ENCODE results near the gene EEFSEC.
A peak's percentile ranks its signal among the peaks of the same experiment; 100 is the strongest.

The EEFSEC gene

GRCh38 chr3:128176276-128176833, 23.1 kb downstream of the EEFSEC start:
- TF ChIP-seq TAF1 (IDR thresholded peaks at IDR 0.05; ENCODE audit: borderline replicate concordance, low read depth, low read length) (no peak), POLR2AphosphoS5 (IDR thresholded peaks at IDR 0.05; ENCODE audit: low read depth, low read length) (no peak), POLR2A (IDR thresholded peaks at IDR 0.05; ENCODE audit: low read depth, low read length) (no peak)
- FAIRE-seq, result no peak
- no peak for DNase-seq (ENCODE audit: insufficient read length)

GRCh38 chr3:128177865-128178264, 24.6 kb downstream of the EEFSEC start:
- FAIRE-seq, result no peak
- DNase-seq (ENCODE audit: insufficient read length), result no peak
- TF ChIP-seq TAF1 (IDR thresholded peaks at IDR 0.05; ENCODE audit: borderline replicate concordance, low read depth, low read length) (no peak), POLR2A (IDR thresholded peaks at IDR 0.05; ENCODE audit: low read depth, low read length) (no peak), POLR2AphosphoS5 (IDR thresholded peaks at IDR 0.05; ENCODE audit: low read depth, low read length) (no peak)

- no peak for TF ChIP-seq POLR2A (IDR thresholded peaks at IDR 0.05; ENCODE audit: low read depth, low read length)
- TF ChIP-seq TAF1 (IDR thresholded peaks at IDR 0.05; ENCODE audit: borderline replicate concordance, low read depth, low read length), result no peak
- no peak for TF ChIP-seq POLR2AphosphoS5 (IDR thresholded peaks at IDR 0.05; ENCODE audit: low read depth, low read length)
- DNase-seq (ENCODE audit: insufficient read length) (no peak), FAIRE-seq (peak; percentile 67)
Observed at GRCh38 chr3:128178782-128179483, 25.7 kb downstream of the EEFSEC start.

- DNase-seq (ENCODE audit: insufficient read length) (no peak), FAIRE-seq (no peak)
- TF ChIP-seq POLR2AphosphoS5 (IDR thresholded peaks at IDR 0.05; ENCODE audit: low read depth, low read length), result no peak
- TF ChIP-seq POLR2A (IDR thresholded peaks at IDR 0.05; ENCODE audit: low read depth, low read length), result no peak
- no peak for TF ChIP-seq TAF1 (IDR thresholded peaks at IDR 0.05; ENCODE audit: borderline replicate concordance, low read depth, low read length)
Observed at GRCh38 chr3:128179484-128179819, 26.2 kb downstream of the EEFSEC start.

- FAIRE-seq (no peak), DNase-seq (ENCODE audit: insufficient read length) (no peak)
- TF ChIP-seq POLR2A (IDR thresholded peaks at IDR 0.05; ENCODE audit: low read depth, low read length), result no peak
Observed at GRCh38 chr3:128180436-128180835, 27.2 kb downstream of the EEFSEC start.

GRCh38 chr3:128180913-128181312, 27.6 kb downstream of the EEFSEC start:
- FAIRE-seq (peak; percentile 5), DNase-seq (ENCODE audit: insufficient read length) (no peak)
- no peak for TF ChIP-seq POLR2A (IDR thresholded peaks at IDR 0.05; ENCODE audit: low read depth, low read length)
- no peak for TF ChIP-seq TAF1 (IDR thresholded peaks at IDR 0.05; ENCODE audit: borderline replicate concordance, low read depth, low read length)
- TF ChIP-seq POLR2AphosphoS5 (IDR thresholded peaks at IDR 0.05; ENCODE audit: low read depth, low read length), result no peak

GRCh38 chr3:128182656-128183055, 29.4 kb downstream of the EEFSEC start:
- FAIRE-seq (no peak), DNase-seq (ENCODE audit: insufficient read length) (no peak)
- TF ChIP-seq TAF1 (IDR thresholded peaks at IDR 0.05; ENCODE audit: borderline replicate concordance, low read depth, low read length) (no peak), POLR2A (IDR thresholded peaks at IDR 0.05; ENCODE audit: low read depth, low read length) (no peak)

- FAIRE-seq, result no peak
- TF ChIP-seq POLR2A (IDR thresholded peaks at IDR 0.05; ENCODE audit: low read depth, low read length) (no peak), TAF1 (IDR thresholded peaks at IDR 0.05; ENCODE audit: borderline replicate concordance, low read depth, low read length) (no peak), POLR2AphosphoS5 (IDR thresholded peaks at IDR 0.05; ENCODE audit: low read depth, low read length) (no peak)
- no peak for DNase-seq (ENCODE audit: insufficient read length)
Observed at GRCh38 chr3:128185630-128186447, 32.6 kb downstream of the EEFSEC start.

- DNase-seq (ENCODE audit: insufficient read length), result no peak
- no peak for TF ChIP-seq POLR2AphosphoS5 (IDR thresholded peaks at IDR 0.05; ENCODE audit: low read depth, low read length)
- TF ChIP-seq TAF1 (IDR thresholded peaks at IDR 0.05; ENCODE audit: borderline replicate concordance, low read depth, low read length), result no peak
- TF ChIP-seq POLR2A (IDR thresholded peaks at IDR 0.05; ENCODE audit: low read depth, low read length), result no peak
- FAIRE-seq, result no peak
Observed at GRCh38 chr3:128187495-128187894, 34.2 kb downstream of the EEFSEC start.

- TF ChIP-seq TAF1 (IDR thresholded peaks at IDR 0.05; ENCODE audit: borderline replicate concordance, low read depth, low read length), result no peak
- TF ChIP-seq POLR2AphosphoS5 (IDR thresholded peaks at IDR 0.05; ENCODE audit: low read depth, low read length), result no peak
- TF ChIP-seq POLR2A (IDR thresholded peaks at IDR 0.05; ENCODE audit: low read depth, low read length), result no peak
- DNase-seq (ENCODE audit: insufficient read length), result no peak
- no peak for FAIRE-seq
Observed at GRCh38 chr3:128188326-128188725, 35.0 kb downstream of the EEFSEC start.

GRCh38 chr3:128188956-128189355, 35.7 kb downstream of the EEFSEC start:
- no peak for FAIRE-seq
- TF ChIP-seq POLR2A (IDR thresholded peaks at IDR 0.05; ENCODE audit: low read depth, low read length) (no peak), POLR2AphosphoS5 (IDR thresholded peaks at IDR 0.05; ENCODE audit: low read depth, low read length) (no peak), TAF1 (IDR thresholded peaks at IDR 0.05; ENCODE audit: borderline replicate concordance, low read depth, low read length) (no peak)
- no peak for DNase-seq (ENCODE audit: insufficient read length)

GRCh38 chr3:128190501-128190900, 37.2 kb downstream of the EEFSEC start:
- no peak for DNase-seq (ENCODE audit: insufficient read length)
- TF ChIP-seq TAF1 (IDR thresholded peaks at IDR 0.05; ENCODE audit: borderline replicate concordance, low read depth, low read length) (no peak), POLR2A (IDR thresholded peaks at IDR 0.05; ENCODE audit: low read depth, low read length) (no peak), POLR2AphosphoS5 (IDR thresholded peaks at IDR 0.05; ENCODE audit: low read depth, low read length) (no peak)
- no peak for FAIRE-seq

Data from GM12892 (cell line).